HL-60 (cell line): ENCODE data around the gene GBP5.

Source experiments
- DNase-seq, 2 experiments: peaks; one replicate each; pipeline ENCODE4 v3.0.0-alpha.2; 2010 to 2020; ENCODE audit warnings: low read depth in 1 of 2, low spot score in 1 of 2
- H3K27ac ChIP-seq: fragments of 250-450 bp; sonication (Bioruptor Pico); replicated peaks from 2 replicates; pipeline ENCODE4 v1.5.1; 2020; ENCODE audit warnings: mild to moderate bottlenecking, moderate library complexity
- H3K27me3 ChIP-seq: fragments of 250-450 bp; sonication (Bioruptor Pico); 2 replicates; pipeline ENCODE4 v1.5.1; 2021; ENCODE audit warnings: mild to moderate bottlenecking, moderate library complexity; ENCODE audit not compliant: insufficient read depth, poor library complexity, severe bottlenecking
- H3K4me3 ChIP-seq: replicated peaks from 2 replicates; pipeline ENCODE4 v1.5.1; 2011; ENCODE audit warnings: mild to moderate bottlenecking, control low read depth, low read length; ENCODE audit not compliant: insufficient read depth
- CTCF ChIP-seq: IDR thresholded peaks from one replicate; pipeline ENCODE4 v1.5.1; 2011; ENCODE audit warnings: low read length, control low read depth, inconsistent platforms; ENCODE audit not compliant: insufficient read depth
- GABPA ChIP-seq: IDR thresholded peaks from 2 replicates; pipeline ENCODE4 v1.6.1; 2012; ENCODE audit warnings: low read depth
- POLR2AphosphoS5 ChIP-seq: IDR thresholded peaks from 2 replicates; pipeline ENCODE4 v1.6.1; 2012; ENCODE audit warnings: low read depth
- REST ChIP-seq: IDR thresholded peaks from 2 replicates; pipeline ENCODE4 v1.6.1; 2012; ENCODE audit warnings: low read depth; ENCODE audit not compliant: insufficient replicate concordance
- SPI1 ChIP-seq: IDR thresholded peaks from 2 replicates; pipeline ENCODE4 v1.6.1; 2012; ENCODE audit warnings: low read depth, mild to moderate bottlenecking, borderline replicate concordance

Gene GBP5

GRCh38 chr1:89310976-89311375, 38.3 kb upstream of the GBP5 start:
- Histone ChIP-seq H3K27ac (no peak overlapping the region), H3K27me3 (no peaks in the 10 kb centered on the region), H3K4me3 (no peak overlapping the region)
- TF ChIP-seq REST = no peak
- no peak for TF ChIP-seq SPI1
- no peak for TF ChIP-seq POLR2AphosphoS5
- TF ChIP-seq GABPA = no peak
- TF ChIP-seq CTCF = no peak
- no peak for DNase-seq

GRCh38 chr1:89310505-89310904, 37.8 kb upstream of the GBP5 start:
- Histone ChIP-seq H3K27ac (no peak overlapping the region), H3K27me3 (no peaks in the 10 kb centered on the region), H3K4me3 (no peak overlapping the region)
- TF ChIP-seq REST (no peak), POLR2AphosphoS5 (no peak), GABPA (no peak), SPI1 (no peak), CTCF (no peak)
- no peak for DNase-seq

DNA sequence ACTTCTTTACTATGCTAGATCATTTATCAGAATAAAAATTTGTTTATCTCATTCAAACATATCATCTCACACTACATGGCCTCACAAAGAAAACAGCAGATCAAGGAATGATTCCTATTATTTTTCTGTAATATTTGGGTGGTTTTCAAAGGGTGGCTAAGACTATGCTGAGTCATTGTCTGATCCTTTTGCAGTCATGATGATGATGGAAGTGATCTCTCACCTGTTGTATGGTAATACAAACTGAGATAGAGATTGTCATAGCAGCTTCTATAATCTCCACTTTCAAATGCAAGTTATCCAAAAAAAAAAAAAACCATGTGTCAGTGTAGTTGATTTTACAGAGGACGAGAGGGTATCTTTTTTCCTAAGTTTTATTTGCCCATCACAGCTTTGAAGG, 37.2 kb upstream of the GBP5 start:
- no peak overlapping the region for H3K27ac ChIP-seq
- no peak for DNase-seq
- H3K4me3 ChIP-seq = no peak overlapping the region
- no peak for TF ChIP-seq REST
- no peak for TF ChIP-seq CTCF
- TF ChIP-seq GABPA = no peak
- no peak for TF ChIP-seq SPI1
- no peak for TF ChIP-seq POLR2AphosphoS5
- no peaks in the 10 kb centered on the region for H3K27me3 ChIP-seq
